Panc1 (cell line): ENCODE measurements around the gene C3orf80.

Source experiments
- CTCF ChIP-seq: fragments of 450-650 bp; IDR thresholded peaks from 2 replicates; pipeline ENCODE4 v1.5.1; 2017; ENCODE audit warnings: mild to moderate bottlenecking
- POLR2AphosphoS5 ChIP-seq: IDR thresholded peaks from 2 replicates; pipeline ENCODE4 v1.6.1; 2012; ENCODE audit warnings: mild to moderate bottlenecking, low read depth, low read length, moderate library complexity
- SIN3A ChIP-seq: IDR thresholded peaks from 2 replicates; pipeline ENCODE4 v1.6.1; 2012; ENCODE audit warnings: low read depth, mild to moderate bottlenecking, low read length, moderate library complexity, borderline replicate concordance; ENCODE audit not compliant: insufficient read depth

DNA sequence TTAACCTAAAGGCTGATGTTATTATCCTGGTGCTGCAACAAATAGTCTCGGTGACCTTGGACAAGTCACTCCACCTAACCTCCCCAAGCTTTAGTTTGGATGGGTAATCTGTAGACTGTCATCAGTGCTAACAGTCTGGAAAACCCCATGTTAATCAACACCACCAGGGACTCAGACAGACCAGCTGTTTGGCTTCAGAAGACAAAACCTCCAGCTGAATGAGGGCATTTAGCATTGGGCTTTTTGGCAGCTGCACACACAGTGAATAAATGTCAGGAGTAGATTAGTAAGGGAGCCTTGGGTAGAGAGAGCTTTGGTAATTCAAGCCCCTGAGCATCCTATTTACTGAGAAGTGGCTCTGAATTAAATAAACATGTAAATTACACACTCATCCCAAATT lies 24.9 kb upstream of the C3orf80 start:
- 0 out of 2 replicates have a peak, but pooled peaks have one; percentile 8 for TF ChIP-seq CTCF
- TF ChIP-seq SIN3A = no peak
- TF ChIP-seq POLR2AphosphoS5 = no peak
